OCI-LY3 (cell line): Measurements from ENCODE around the gene SNCB.

ENCODE experiments used
- H2AFZ ChIP-seq: fragments of 200-600, 300-600 bp; shearing (Covaris generic); 2 replicates; pipeline ENCODE4 v1.6.0; 2014; ENCODE audit warnings: antibody characterized with exemption, low read depth, low read length
- H3K27ac ChIP-seq: fragments of 200-600, 300-600 bp; sonication (generic); 2 replicates; pipeline ENCODE4 v1.5.1; 2014; ENCODE audit warnings: mild to moderate bottlenecking, low read length, moderate library complexity, mixed read lengths
- H3K27me3 ChIP-seq: fragments of 200-600, 300-600 bp; sonication (generic); 2 replicates; pipeline ENCODE4 v1.6.1; 2014; ENCODE audit warnings: low read depth, low read length, mixed read lengths
- H3K36me3 ChIP-seq: fragments of 200-600, 300-600 bp; sonication (generic); replicated peaks from 2 replicates; pipeline ENCODE3; 2014; ENCODE audit warnings: low read depth, low read length, mixed read lengths
- H3K4me1 ChIP-seq: fragments of 300-600, 200-600 bp; sonication (generic); 2 replicates; pipeline ENCODE4 v1.6.1; 2014; ENCODE audit warnings: low read length, mixed read lengths
- H3K4me2 ChIP-seq: fragments of 200-600, 300-600 bp; sonication (generic); 2 replicates; pipeline ENCODE4 v1.6.1; 2014; ENCODE audit warnings: low read length, mixed read lengths
- H3K4me3 ChIP-seq: fragments of 300-600, 200-600 bp; sonication (generic); 2 replicates; pipeline ENCODE4 v1.5.1; 2014; ENCODE audit warnings: antibody characterized with exemption, mild to moderate bottlenecking, low read length, moderate library complexity
- H3K79me2 ChIP-seq: fragments of 300-600, 200-600 bp; shearing (Covaris generic); 2 replicates; pipeline ENCODE4 v1.6.1; 2014; ENCODE audit warnings: mild to moderate bottlenecking, low read length, mixed read lengths
- H3K9ac ChIP-seq: fragments of 300-600, 200-600 bp; shearing (Covaris generic); 2 replicates; pipeline ENCODE4 v1.6.0; 2014; ENCODE audit warnings: mild to moderate bottlenecking, low read length, moderate library complexity
- H3K9me3 ChIP-seq: fragments of 200-600, 300-600 bp; shearing (Covaris generic); 2 replicates; pipeline ENCODE4 v1.6.1; 2014; ENCODE audit warnings: low read length, mixed read lengths; ENCODE audit not compliant: insufficient read depth
- H4K20me1 ChIP-seq: fragments of 200-600, 300-600 bp; sonication (generic); 2 replicates; pipeline ENCODE4 v1.6.1; 2016; ENCODE audit warnings: low read length, mixed read lengths; ENCODE audit not compliant: insufficient read depth
- EZH2phosphoT487 ChIP-seq: fragments of 200-600 bp; shearing (Covaris generic); IDR thresholded peaks from 2 replicates; pipeline ENCODE4 v1.6.1; 2018; ENCODE audit warnings: antibody characterized with exemption, mixed run types, low read depth
- TF ChIP-seq, protein P1 (sequence below): fragments of 200-600, 300-600 bp; sonication (generic); IDR thresholded peaks from 2 replicates; pipeline ENCODE4 v1.5.1; 2014; ENCODE audit warnings: antibody characterized with exemption, low read length, low read depth

Gene SNCB

DNA sequence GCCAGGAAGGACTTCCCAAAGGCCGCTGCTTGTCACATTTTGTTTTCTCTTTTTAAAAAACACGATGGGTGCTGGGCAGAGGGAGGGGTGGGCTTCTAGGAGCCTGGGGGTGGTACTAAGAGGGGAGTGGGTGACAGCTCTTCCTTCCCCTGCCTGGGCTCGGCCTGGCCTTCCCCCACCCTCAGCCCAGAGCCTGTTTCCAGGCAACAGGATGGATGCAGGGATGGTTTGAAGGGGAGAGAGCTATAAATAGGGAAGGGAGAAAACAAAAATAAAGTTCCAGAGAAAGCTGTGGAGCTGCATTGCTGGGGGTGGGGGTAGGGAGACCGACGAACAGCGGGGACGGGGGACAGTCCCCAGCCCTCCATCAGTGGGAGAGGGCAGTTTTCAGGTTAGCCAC lies 13.8 kb downstream of the SNCB start:
- TF ChIP-seq, protein P1, sequence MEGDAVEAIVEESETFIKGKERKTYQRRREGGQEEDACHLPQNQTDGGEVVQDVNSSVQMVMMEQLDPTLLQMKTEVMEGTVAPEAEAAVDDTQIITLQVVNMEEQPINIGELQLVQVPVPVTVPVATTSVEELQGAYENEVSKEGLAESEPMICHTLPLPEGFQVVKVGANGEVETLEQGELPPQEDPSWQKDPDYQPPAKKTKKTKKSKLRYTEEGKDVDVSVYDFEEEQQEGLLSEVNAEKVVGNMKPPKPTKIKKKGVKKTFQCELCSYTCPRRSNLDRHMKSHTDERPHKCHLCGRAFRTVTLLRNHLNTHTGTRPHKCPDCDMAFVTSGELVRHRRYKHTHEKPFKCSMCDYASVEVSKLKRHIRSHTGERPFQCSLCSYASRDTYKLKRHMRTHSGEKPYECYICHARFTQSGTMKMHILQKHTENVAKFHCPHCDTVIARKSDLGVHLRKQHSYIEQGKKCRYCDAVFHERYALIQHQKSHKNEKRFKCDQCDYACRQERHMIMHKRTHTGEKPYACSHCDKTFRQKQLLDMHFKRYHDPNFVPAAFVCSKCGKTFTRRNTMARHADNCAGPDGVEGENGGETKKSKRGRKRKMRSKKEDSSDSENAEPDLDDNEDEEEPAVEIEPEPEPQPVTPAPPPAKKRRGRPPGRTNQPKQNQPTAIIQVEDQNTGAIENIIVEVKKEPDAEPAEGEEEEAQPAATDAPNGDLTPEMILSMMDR, result no peak
- TF ChIP-seq EZH2phosphoT487, result no peak
- no peak overlapping the region for H3K4me2 ChIP-seq
- H3K27ac ChIP-seq, result no peak overlapping the region
- no peaks in the 10 kb centered on the region for H3K79me2 ChIP-seq
- H4K20me1 ChIP-seq, result no peaks in the 10 kb centered on the region
- H3K9me3 ChIP-seq, result no peaks in the 10 kb centered on the region
- peaks cover 8% of the 10 kb centered on the region; the same call in 1 of the 2 replicates for H3K27me3 ChIP-seq
- H3K4me1 ChIP-seq, result no peaks in the 10 kb centered on the region
- H3K9ac ChIP-seq, result no peak overlapping the region
- no peaks in the 10 kb centered on the region for H3K36me3 ChIP-seq
- no peak overlapping the region for H2AFZ ChIP-seq
- H3K4me3 ChIP-seq, result no peak overlapping the region

DNA sequence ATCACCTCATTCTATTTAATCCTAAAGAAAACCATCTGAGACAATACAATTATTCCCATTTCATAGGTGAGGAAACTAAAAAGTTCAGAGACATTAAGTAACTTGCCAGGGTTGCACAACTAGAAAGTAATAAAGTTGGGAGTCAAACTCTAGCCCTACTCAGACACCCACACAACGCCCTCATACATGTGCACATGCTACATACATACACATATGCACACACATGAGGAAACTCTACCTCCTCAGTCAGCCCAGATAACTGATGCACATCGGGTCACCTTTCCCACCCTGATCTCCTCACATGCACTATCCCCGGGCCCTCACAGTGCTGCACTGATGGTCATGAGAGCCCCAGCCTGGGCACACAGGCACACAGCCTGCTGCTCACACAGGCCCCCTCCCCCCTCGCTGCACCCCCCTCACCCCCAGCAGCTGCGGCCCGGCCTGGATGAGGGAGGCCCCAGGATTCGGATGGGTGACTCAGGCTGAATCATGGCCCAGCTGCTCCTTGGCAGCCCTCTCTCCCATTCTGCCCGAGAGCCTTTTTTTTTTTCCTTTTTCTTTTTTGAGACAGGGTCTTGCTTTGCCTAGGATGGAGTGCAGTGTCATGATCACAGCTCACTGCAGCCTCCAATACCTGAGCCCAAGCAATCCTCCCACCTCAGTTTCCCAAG lies 15.4 kb downstream of the SNCB start:
- H3K4me1 ChIP-seq, result no peaks in the 10 kb centered on the region
- no peak overlapping the region for H3K4me3 ChIP-seq
- peaks cover 10% of the 10 kb centered on the region; the same call in 1 of the 2 replicates for H3K27me3 ChIP-seq
- H3K36me3 ChIP-seq, result no peaks in the 10 kb centered on the region
- H3K4me2 ChIP-seq, result no peak overlapping the region
- no peak overlapping the region for H2AFZ ChIP-seq
- no peak overlapping the region for H3K9ac ChIP-seq
- no peaks in the 10 kb centered on the region for H4K20me1 ChIP-seq
- no peak overlapping the region for H3K27ac ChIP-seq
- H3K79me2 ChIP-seq, result no peaks in the 10 kb centered on the region
- no peaks in the 10 kb centered on the region for H3K9me3 ChIP-seq
- TF ChIP-seq, protein P1, result no peak
- TF ChIP-seq EZH2phosphoT487, result no peak

DNA sequence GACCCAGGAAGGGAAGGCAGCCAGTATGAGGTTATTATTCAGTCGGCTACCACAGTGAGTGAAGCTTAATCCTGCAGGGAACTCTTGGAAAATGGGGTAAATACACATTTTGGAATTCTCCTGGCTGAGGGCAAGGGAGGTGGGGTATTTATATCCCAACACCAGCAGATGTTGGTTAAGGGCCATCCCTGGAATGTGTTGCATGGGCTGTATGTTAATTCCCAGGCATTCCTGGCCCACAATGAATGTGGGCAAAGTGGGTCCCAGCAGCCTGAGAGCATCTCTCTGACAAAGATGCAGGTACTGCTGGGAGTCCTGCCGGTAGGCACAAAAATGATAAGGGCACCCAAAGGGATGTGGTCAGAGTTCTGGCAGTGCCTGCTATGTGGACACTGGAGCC lies 17.5 kb downstream of the SNCB start:
- Histone ChIP-seq H3K9me3 (no peaks in the 10 kb centered on the region), H4K20me1 (0 out of 2 replicates have a peak, but pooled peaks cover 5% of the 10 kb centered on the region), H3K4me3 (no peak overlapping the region), H3K4me2 (no peak overlapping the region), H3K4me1 (peaks cover 5% of the 10 kb centered on the region; the same call in 1 of the 2 replicates), H2AFZ (no peak overlapping the region), H3K27me3 (peaks cover 10% of the 10 kb centered on the region; the same call in 1 of the 2 replicates), H3K9ac (no peak overlapping the region), H3K27ac (no peak overlapping the region), H3K79me2 (peaks cover 7% of the 10 kb centered on the region; the same call in 1 of the 2 replicates), H3K36me3 (no peaks in the 10 kb centered on the region)
- TF ChIP-seq, protein P1, result no peak
- TF ChIP-seq EZH2phosphoT487, result no peak

DNA sequence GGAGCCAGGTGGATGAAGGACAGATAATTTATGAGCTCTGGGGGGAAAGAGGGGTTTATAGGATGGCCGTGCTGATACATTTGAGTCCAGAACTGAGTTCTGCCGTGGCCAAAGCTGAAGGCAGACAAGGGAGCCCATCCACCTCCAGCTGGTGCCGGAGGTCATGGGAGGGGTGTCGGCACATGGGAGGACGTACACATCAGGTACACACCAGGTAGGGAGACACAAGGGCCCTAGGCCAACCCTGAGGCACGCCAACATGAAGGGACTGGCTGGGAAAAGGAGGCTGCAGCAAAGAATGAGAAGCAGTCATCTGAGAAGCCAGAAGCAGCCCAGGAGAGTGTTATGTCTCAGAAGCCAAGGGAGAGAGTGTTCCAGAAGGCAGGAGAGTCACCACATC lies 18.3 kb downstream of the SNCB start:
- TF ChIP-seq, protein P1, result no peak
- Histone ChIP-seq H3K36me3 (no peaks in the 10 kb centered on the region), H3K27ac (no peak overlapping the region), H3K4me1 (peaks cover 5% of the 10 kb centered on the region; the same call in 1 of the 2 replicates), H3K79me2 (peaks cover 7% of the 10 kb centered on the region; the same call in 1 of the 2 replicates), H3K9ac (no peak overlapping the region), H3K4me3 (no peak overlapping the region), H2AFZ (no peak overlapping the region), H3K9me3 (no peaks in the 10 kb centered on the region), H4K20me1 (0 out of 2 replicates have a peak, but pooled peaks cover 5% of the 10 kb centered on the region), H3K4me2 (no peak overlapping the region), H3K27me3 (peaks cover 10% of the 10 kb centered on the region; the same call in 1 of the 2 replicates)
